ENCODE data around the gene CEP170.

The CEP170 gene

GRCh38 chr1:243267914-243268653 is 13.0 kb upstream of the CEP170 start:
- DNase-seq, result no peak

DNA sequence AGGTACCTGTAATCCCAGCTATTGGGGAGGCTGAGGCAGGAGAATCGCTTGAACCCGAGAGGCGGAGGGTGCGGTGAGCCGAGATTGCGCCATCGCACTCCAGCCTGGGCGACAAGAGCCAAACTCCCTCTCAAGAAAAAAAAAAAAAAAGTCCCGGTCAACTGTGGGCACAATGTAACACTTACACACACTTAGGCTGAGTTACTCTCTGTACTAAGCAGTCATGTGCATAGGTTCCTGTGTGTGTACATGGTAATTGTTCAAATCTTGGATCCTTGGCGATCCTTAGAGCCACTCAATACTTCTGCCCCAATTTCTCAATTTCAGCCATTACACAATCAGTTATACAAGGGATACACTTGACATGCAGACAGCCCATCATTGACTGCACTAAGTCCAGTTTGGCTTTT is 12.4 kb upstream of the CEP170 start:
- DNase-seq, result no peak

DNA sequence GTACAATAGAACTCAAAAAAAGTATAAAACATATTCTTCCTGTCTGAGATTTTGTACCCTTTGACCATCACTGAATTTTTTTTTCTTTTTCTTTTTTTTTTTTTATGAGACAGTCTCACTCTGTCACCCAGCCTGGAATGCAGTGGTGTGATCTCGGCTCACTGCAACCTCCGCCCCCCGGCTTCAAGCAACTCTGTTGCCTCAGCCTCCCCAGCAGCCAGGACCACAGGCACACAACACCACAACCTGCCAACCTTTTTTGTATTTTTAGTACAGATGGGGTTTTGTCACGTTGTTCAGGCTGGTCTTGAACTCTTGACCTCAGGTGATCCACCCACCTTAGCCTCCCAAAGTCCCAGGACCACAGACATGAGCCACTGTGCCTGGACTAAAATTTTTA is 11.2 kb upstream of the CEP170 start:
- no peak for DNase-seq

GRCh38 chr1:243264717-243265116 is 9.6 kb upstream of the CEP170 start:
- no peak for DNase-seq

- DNase-seq, result no peak
Observed at GRCh38 chr1:243261390-243261789, 6.3 kb upstream of the CEP170 start.

GRCh38 chr1:243260221-243260880 is 5.3 kb upstream of the CEP170 start:
- no peak for DNase-seq

GRCh38 chr1:243258731-243259130 is 3.6 kb upstream of the CEP170 start:
- no peak for DNase-seq

DNA sequence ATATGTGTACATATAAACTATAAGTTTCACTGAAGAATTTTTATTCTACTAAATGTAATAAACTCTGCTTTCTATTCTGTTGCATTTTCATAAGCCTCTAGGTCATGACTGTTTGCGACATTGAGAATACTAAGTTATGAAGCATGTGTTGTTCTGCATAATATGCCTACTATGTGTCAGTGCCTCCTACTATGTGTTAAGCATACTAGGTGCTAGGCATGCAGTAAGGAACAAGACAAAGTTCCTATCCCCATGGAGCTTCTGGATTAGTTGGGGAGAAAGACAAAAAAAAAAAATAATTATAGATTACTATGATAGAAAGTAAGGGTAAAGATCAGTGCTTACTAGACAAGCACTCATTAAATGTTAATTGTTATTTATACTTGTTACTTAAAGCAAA is 2.1 kb upstream of the CEP170 start:
- no peak for DNase-seq

GRCh38 chr1:243256590-243256989 is 1.5 kb upstream of the CEP170 start:
- no peak for DNase-seq

- DNase-seq, result peak; percentile 97
Observed at GRCh38 chr1:243255791-243256512, 871 bp upstream of the CEP170 start, which contains the start of gene SDCCAG8. SDCCAG8 (plus strand) TSS chr1:243256041; CDS start chr1:243256174, 133 bp downstream.

DNA sequence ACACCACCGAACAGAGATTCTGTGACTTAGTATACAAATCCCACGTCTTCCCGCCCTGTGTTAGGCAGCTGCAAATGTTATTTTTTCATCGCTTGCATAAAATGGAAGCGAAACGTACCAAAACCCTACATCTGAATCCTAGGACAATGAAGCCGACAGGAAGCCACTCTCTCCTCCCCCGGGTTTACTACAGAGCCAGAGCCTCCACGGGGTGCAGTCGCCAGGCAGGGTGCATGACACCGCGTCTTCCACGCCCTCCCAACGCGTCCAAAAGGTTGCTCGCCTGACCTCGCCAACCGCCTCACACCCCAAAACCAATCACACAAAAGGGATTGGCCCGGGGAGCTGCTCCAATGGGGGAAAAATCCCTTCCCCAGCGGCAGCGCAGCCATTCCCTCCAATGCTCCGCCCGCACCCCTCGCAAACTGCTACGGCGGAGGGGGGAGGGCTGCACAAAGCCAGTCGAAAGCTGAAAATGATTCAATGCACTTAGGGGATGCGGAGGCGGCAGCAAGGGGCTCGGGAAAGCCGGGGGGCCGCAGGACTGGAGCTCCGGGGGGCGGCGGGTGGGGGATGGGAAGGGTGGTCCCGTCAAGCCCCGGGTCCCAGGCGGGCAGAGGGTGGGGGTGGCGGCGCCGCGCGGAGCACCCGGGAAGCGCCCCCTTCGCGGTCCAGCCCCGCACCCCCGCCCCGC is 701 bp downstream of the CEP170 start:
- DNase-seq, result peak; percentile 14

GRCh38 chr1:243253926-243254232 is 1.2 kb downstream of the CEP170 start:
- DNase-seq, result no peak

GRCh38 chr1:243253211-243253925 is 1.7 kb downstream of the CEP170 start:
- no peak for DNase-seq

DNA sequence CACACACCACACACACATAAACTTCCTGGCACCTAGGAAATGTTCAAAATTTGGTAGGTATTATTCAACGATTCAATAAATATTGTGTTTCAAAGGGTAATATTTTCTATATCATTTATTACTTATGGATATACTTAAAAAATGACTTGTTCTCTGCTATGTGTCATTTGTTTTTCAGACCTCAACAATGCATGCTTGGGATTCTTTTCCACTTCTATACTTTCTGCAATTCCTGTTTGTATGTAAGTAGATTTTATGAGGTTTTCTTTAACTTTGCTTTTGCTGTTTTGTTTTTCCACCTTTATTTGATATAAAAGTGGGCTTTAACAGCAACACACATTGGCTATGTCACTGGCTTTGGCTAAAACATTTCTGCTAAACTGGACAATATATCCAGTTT is 3.5 kb downstream of the CEP170 start:
- no peak for DNase-seq

DNA sequence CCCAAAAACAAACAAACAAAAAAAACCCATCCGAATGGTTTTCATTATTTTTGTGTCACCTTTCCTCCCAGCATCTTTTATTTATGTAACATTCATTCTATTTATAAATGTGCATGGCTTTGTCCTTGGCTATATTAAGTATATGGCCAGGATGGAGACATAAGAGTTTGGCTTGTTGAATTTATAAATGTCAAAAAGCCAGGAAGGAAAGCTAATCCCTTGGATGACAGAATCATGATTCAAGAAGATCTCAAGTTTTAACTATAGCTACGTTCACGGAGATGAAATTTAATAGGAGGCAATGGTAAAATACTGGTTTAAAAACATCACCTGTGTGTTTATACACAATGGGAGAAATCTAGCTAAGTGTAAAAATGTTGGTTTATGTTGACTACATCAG is 5.0 kb downstream of the CEP170 start:
- DNase-seq, result no peak

DNA sequence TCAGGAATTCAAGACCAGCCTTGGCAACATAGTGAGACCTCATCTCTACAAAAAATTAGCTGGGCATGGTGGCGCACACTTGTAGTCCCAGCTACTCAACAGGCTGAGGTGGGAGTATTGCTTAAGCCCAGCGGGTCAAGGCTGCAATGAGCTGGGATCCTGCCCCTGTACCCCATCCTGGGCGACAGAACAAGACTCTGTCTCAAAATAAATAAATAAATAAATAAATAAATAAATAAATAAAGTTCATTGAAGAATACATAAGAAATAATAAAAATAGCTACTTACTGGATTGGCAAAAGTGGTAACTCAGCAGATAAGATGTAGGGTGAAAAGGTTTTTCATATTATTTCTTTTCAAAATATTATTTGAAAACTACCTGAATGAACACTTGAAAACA is 5.9 kb downstream of the CEP170 start:
- DNase-seq, result no peak

GRCh38 chr1:243247901-243248300 is 7.2 kb downstream of the CEP170 start:
- no peak for DNase-seq

- no peak for DNase-seq
Observed at GRCh38 chr1:243246916-243247315, 8.2 kb downstream of the CEP170 start.

DNA sequence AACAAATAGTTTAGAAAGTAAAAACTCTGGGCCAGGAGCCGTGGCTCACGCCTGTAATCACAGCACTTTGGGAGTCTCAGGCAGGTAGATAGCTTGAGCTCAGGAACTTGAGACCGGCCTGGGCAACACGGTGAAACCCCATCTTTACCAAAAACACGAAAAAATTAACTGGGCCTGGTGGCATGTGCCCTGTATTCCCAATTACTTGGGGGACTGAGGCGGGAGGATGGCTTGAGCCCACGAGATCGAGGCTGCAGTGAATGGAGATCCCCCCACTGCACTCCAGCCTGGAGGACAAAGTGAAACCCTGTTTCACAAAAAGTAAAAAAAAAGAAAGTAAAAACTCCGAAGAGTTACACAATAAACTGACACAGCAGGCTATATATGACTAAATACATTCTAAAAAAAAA is 10.6 kb downstream of the CEP170 start:
- DNase-seq, result no peak

GRCh38 chr1:243236604-243237252 is 18.4 kb downstream of the CEP170 start:
- no peak for DNase-seq

DNA sequence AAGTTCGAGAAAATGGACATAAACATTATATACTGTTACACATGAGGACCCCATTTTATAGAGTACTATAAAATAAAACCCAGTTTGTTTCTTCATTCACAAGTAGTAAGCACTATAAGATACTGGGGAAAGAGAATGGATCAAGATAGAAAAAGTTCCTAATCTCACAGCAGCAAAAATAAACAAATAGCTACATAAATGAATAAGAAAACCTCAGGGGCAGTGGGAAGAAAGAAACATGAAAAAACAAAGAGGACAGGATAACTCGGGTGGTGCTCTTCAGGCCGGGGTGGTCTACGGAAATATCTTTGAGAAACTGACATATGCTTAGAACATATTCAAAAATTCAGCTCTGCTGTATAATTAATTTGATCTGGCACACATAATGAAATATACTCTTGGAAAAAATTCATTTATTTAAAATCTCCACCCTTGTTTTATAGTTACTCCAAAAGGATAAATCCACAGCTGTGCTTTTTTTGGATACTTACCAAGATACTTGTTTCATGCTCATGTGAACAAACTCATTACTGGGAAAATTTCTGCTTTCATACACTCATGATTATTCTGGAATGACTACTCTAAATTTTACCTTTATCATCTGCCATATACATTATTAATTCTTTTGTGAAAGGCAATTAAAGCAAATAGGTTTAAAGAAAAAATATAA is 20.0 kb downstream of the CEP170 start:
- no peak for DNase-seq

GRCh38 chr1:243233908-243234307 is 21.2 kb downstream of the CEP170 start:
- DNase-seq, result no peak
